ENCODE data around the gene GPD2.

Gene GPD2

GRCh38 chr2:156635646-156636045 lies 199.5 kb downstream of the GPD2 start:
- TF ChIP-seq Cebpa-rat (IDR thresholded peaks at IDR 0.05): no peak
- no peaks in the 10 kb centered on the region for H3K27me3 ChIP-seq
- no peak overlapping the region for H3K4me2 ChIP-seq
- H3K9me3 ChIP-seq (replicated peaks in 1 of 11): peaks cover 0 to 6% (median 0%) of the 10 kb centered on the region in 11 experiments; a peak in 1 of 22 replicates
- no peaks in the 10 kb centered on the region for H4K20me1 ChIP-seq
- no peaks in the 10 kb centered on the region for H3K4me1 ChIP-seq
- no peaks in the 10 kb centered on the region for H3K36me3 ChIP-seq
- no peak overlapping the region for H3K4me3 ChIP-seq
- no peak overlapping the region for H3K9ac ChIP-seq
- H3K27ac ChIP-seq: no peak overlapping the region
